Measurements from ENCODE around the gene WWOX. TPM values are rescaled to one million over a fixed set of nuclear protein-coding genes. Genes with fewer than 3 reads are reported as not detected.
A peak's percentile ranks its signal among the peaks of the same experiment; 100 is the strongest.

WWOX gene
- total RNA-seq, 2 donors from 2014 or later, result 33.8 to 82.5 TPM

GRCh38 chr16:78816499-78817195 is 717.2 kb downstream of the WWOX start:
- no peaks in the 10 kb centered on the region for H3K27me3 ChIP-seq (replicated peaks; ENCODE audit: insufficient read depth)
- ATAC-seq (ENCODE audit: insufficient number of reproducible peaks, low FRiP score, low read depth) (no peak), DNase-seq (ENCODE audit: low spot score) (no peak)
- no peak for TF ChIP-seq CTCF (IDR thresholded peaks at IDR 0.05)
- peaks cover 24 to 34% of the 10 kb centered on the region in 2 donors for H3K4me1 ChIP-seq (ENCODE audit: control insufficient read depth in 1 of 2, low read depth in 2 of 2)
- H3K36me3 ChIP-seq, result no peaks in the 10 kb centered on the region
- H3K4me3 ChIP-seq, result no peak overlapping the region
- H3K9me3 ChIP-seq, result no peaks in the 10 kb centered on the region
- peak overlapping the region in 1 of 2 donors; percentile 61 for H3K27ac ChIP-seq

GRCh38 chr16:78817200-78817739 is 717.8 kb downstream of the WWOX start:
- Histone ChIP-seq H3K27me3 (replicated peaks; ENCODE audit: insufficient read depth) (no peaks in the 10 kb centered on the region), H3K9me3 (no peaks in the 10 kb centered on the region), H3K27ac (peak overlapping the region; percentile 3), H3K4me3 (peak overlapping the region; percentile 33), H3K4me1 (ENCODE audit: control insufficient read depth in 1 of 2, low read depth in 2 of 2) (peaks cover 24 to 34% of the 10 kb centered on the region in 2 donors), H3K36me3 (no peaks in the 10 kb centered on the region)
- ATAC-seq (ENCODE audit: insufficient number of reproducible peaks, low FRiP score, low read depth) (no peak), DNase-seq (ENCODE audit: low spot score) (no peak)
- no peak for TF ChIP-seq CTCF (IDR thresholded peaks at IDR 0.05)

- no peak overlapping the region for H3K27ac ChIP-seq
- DNase-seq (ENCODE audit: low spot score) (no peak), ATAC-seq (ENCODE audit: insufficient number of reproducible peaks, low FRiP score, low read depth) (no peak)
- TF ChIP-seq CTCF (IDR thresholded peaks at IDR 0.05), result no peak
- H3K4me1 ChIP-seq (ENCODE audit: control insufficient read depth in 1 of 2, low read depth in 2 of 2), result peaks cover 16 to 22% of the 10 kb centered on the region in 2 donors
- no peak overlapping the region for H3K4me3 ChIP-seq
- H3K36me3 ChIP-seq, result no peaks in the 10 kb centered on the region
- H3K9me3 ChIP-seq, result no peaks in the 10 kb centered on the region
- no peaks in the 10 kb centered on the region for H3K27me3 ChIP-seq (replicated peaks; ENCODE audit: insufficient read depth)
Observed at GRCh38 chr16:78821335-78821734, 721.9 kb downstream of the WWOX start.

- TF ChIP-seq CTCF (IDR thresholded peaks at IDR 0.05), result no peak
- H3K36me3 ChIP-seq, result no peaks in the 10 kb centered on the region
- ATAC-seq (ENCODE audit: insufficient number of reproducible peaks, low FRiP score, low read depth) (no peak), DNase-seq (ENCODE audit: low spot score) (no peak)
- H3K4me1 ChIP-seq (ENCODE audit: control insufficient read depth in 1 of 2, low read depth in 2 of 2), result peaks cover 6 to 11% of the 10 kb centered on the region in 2 donors
- H3K4me3 ChIP-seq, result no peak overlapping the region
- no peak overlapping the region for H3K27ac ChIP-seq
- H3K9me3 ChIP-seq, result no peaks in the 10 kb centered on the region
- H3K27me3 ChIP-seq (replicated peaks; ENCODE audit: insufficient read depth), result no peaks in the 10 kb centered on the region
Observed at GRCh38 chr16:78822509-78822908, 723.1 kb downstream of the WWOX start.

- Histone ChIP-seq H3K27me3 (replicated peaks; ENCODE audit: insufficient read depth) (no peaks in the 10 kb centered on the region), H3K36me3 (no peaks in the 10 kb centered on the region), H3K9me3 (no peaks in the 10 kb centered on the region), H3K27ac (no peak overlapping the region), H3K4me1 (ENCODE audit: control insufficient read depth in 1 of 2, low read depth in 2 of 2) (peaks cover under 1 to 5% of the 10 kb centered on the region in 2 donors), H3K4me3 (no peak overlapping the region)
- no peak for DNase-seq (ENCODE audit: low spot score)
- TF ChIP-seq CTCF (IDR thresholded peaks at IDR 0.05), result no peak
- no peak for ATAC-seq (ENCODE audit: insufficient number of reproducible peaks, low FRiP score, low read depth)
Observed at GRCh38 chr16:78823027-78823426, 723.6 kb downstream of the WWOX start.
